HG03520 (cell line): ENCODE data around the gene EGFLAM.

Source experiments
- ATAC-seq: cut with Tn5 transposase; IDR thresholded peaks from one replicate; pipeline ENCODE4 v1.9.1; 2021; ENCODE audit warnings: mild to moderate bottlenecking, moderate library complexity; ENCODE audit not compliant: unreplicated experiment

EGFLAM gene

GRCh38 chr5:38445374-38446028, 187.1 kb downstream of the EGFLAM start:
- ATAC-seq = no peak

DNA sequence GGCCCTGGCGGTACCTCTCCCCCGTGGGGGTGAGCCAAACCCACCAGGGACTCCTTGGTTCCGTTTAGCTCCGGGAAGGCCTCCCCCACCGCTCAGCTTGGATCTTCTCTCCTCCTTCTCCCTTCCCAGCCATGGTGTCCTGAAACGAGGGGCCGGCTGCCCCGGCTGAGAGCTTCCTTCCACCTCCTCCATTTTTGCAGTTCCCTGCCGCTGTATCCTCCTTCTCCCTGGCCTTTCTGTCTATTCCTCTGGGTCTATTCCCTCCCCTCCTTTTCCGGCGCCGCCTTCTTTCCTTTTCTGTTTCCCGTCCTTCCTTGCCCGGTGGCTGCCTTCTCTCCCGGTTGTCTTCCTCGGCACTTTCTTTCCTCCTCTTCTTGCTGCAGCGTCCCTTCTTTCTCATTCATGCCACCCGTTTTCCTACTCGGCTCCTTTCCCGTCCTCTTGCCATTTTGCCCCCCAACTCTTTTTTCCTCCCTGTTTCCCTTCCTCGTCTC, 187.7 kb downstream of the EGFLAM start:
- no peak for ATAC-seq

GRCh38 chr5:38447056-38447455, 188.7 kb downstream of the EGFLAM start:
- ATAC-seq = no peak

DNA sequence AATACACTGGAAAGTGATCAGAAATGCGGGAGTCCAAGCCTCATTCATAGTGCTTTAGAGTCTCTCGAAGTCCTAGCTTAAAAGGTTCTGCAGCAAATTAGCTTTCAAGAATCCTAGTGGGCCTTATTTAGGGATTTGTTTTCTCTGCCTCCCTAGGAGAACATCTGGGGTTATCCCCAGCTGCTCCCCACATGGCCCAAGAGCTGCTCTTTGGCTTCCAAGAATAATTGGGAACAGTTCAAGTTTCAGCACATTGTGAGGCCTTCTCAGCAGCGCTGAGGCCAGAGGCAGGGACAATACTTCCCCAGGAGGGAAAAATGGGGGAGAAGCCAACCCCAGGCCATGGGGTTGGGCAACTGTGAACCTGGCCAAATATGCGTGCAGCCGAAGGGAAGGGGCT, 189.4 kb downstream of the EGFLAM start:
- ATAC-seq = no peak

GRCh38 chr5:38448568-38449350, 190.4 kb downstream of the EGFLAM start:
- ATAC-seq = no peak

- ATAC-seq = no peak
Measured at GRCh38 chr5:38450627-38451026, 192.3 kb downstream of the EGFLAM start.

GRCh38 chr5:38451074-38451725, 192.8 kb downstream of the EGFLAM start:
- ATAC-seq = no peak

DNA sequence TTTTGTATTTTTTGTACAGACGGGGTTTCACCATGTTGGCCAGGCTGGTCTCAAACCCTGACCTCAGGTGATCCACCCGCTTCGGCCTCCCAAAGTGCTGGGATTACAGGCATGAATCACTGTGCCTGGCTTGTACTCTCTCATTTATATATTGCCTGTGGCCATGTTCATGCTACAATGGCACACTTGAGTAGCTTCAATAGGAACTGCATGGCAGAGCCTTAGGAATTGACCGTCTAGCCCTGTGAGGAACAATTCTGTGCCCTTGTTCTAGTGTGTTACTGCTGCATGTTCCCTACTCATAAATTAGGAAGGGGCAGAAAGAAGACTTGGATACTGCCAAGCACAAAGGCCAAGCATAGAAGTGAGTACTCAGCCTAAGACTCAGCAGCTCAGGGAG, 193.8 kb downstream of the EGFLAM start:
- no peak for ATAC-seq

DNA sequence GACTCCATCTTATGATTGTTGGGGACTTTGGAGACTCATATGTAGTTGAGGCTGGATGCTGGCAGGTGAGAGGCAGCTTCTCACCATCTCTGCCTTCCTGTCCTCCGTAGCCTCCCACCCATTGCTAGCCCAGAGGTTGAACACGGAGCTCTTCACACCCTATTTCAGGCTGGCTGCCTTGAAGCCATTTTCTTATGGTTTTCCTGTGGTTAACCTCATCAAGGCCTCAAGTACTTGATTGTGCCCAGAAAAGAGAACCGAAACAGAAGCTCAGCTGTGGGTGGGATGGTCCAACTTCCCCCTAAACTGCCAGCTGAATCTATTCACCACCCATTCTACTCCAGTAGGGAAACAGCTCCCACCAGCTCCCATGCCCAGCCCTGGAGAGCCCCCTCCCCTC, 195.1 kb downstream of the EGFLAM start:
- ATAC-seq = peak; percentile 97

DNA sequence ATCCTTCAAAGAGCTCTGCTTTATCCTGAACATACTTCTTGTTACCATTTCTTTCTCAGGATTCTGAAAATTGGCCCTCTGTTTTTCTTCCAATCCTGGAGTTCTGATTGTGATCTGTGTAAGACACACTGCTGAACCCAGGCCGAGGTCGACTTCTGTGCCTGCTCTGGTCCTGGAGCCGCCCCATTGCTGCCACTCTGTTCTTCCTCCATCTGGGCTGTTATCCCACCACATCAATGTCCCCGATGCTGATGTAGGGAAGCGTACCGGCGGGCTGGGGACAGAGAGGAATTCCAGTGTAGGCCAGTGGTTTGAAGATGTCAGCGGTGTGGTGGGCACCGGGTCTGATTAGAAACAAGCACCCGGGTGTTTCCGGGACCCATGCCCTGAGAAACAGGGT, 195.6 kb downstream of the EGFLAM start:
- peak; percentile 2 for ATAC-seq

GRCh38 chr5:38455796-38456330, 197.5 kb downstream of the EGFLAM start:
- ATAC-seq = no peak

DNA sequence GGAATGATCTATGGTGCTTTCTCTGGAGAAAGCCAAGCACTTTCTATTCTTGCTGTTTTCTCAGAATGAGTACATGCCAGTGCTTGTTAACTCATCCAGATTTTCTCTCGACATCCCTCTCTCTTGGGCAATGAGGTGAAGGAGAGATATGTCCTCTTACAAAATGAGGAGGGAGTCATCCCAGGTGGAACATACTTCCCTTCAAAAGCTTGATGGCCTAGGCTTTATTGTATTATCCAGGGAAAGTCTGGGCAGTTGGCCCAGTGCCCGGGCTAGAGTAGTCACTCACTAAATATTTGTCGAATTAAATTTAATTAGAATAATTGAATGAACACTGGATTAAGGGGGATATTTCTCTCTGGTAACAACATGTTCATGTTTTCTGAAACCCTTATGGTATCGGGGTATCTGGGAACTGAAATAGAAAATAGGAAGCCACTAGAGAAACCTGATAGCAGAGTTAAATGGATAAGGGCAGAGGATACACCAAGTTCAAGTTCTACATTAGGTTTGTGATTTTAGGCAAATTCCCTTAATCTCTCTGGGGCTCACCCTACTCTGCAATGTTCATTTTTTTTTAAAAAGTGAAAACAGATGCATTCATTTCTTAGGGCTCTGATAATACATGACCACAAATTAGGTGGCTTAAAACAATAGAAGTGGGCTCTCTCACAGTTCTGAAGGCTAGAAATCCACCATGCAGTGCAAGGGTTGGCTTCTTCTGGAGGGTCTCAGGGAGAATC, 198.5 kb downstream of the EGFLAM start:
- ATAC-seq = no peak

GRCh38 chr5:38458174-38458573, 199.8 kb downstream of the EGFLAM start:
- no peak for ATAC-seq

- ATAC-seq = no peak
Measured at GRCh38 chr5:38462976-38463633, 204.7 kb downstream of the EGFLAM start.

DNA sequence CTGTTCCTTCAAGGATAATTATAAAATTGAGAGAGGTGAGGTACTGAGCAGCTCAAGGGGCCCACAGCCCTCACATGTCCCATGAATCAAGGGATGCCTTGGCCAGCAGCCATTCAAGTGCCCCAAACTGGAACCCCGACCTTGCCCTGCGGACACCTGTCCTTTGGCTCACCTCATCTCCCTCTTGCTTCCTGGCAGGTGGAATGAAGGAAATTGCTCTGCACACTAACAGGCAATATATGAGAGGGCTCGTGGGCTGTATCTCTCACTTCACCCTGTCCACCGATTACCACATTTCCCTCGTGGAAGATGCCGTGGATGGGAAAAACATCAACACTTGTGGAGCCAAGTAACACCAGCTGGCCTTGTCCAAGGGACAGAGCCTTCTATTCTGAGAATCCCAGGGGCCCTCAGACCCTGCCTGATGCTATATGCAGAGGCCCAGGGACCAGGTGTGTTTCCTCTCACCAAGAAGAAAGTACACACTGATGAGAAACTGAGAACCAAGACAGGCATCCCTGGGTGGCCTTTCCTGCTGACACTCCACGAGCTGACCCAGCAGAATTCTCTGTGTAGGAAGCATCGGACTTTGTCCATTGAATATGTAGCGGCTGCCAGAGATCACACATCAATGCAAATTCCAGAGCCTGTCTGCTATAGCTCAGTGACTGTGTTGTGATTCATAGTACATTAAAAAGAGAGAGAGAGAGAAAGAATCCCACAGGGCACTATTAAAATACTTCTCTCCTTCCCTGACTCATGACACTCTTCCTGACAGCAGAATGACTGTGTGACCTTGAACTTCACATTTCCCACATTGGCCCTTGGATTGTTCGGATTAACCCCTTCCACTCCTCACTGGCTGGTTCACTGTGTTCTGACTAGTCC, 205.5 kb downstream of the EGFLAM start:
- no peak for ATAC-seq

GRCh38 chr5:38465061-38465460, 206.7 kb downstream of the EGFLAM start:
- no peak for ATAC-seq

GRCh38 chr5:38465702-38466423, 207.5 kb downstream of the EGFLAM start:
- ATAC-seq = no peak

GRCh38 chr5:38466424-38467189, 208.2 kb downstream of the EGFLAM start:
- ATAC-seq = no peak
